OCI-LY7 (cell line): ENCODE results near the gene EML3.
A peak's percentile ranks its signal among the peaks of the same experiment; 100 is the strongest.

Experiments
- EZH2phosphoT487 ChIP-seq: fragments of 200-600 bp; sonication (generic); IDR thresholded peaks from 2 replicates; pipeline ENCODE4 v1.6.1; 2018; ENCODE audit warnings: low read depth, borderline replicate concordance, mild to moderate bottlenecking, mixed run types, antibody characterized with exemption, low read length, moderate library complexity, mixed read lengths
- TF ChIP-seq, protein P1 (sequence below): fragments of 200-600 bp; sonication (generic); conservative IDR thresholded peaks from 2 replicates; pipeline ENCODE4 v1.5.1; 2014; ENCODE audit warnings: mild to moderate bottlenecking, antibody characterized with exemption, low read length, moderate library complexity, mixed read lengths

DNA sequence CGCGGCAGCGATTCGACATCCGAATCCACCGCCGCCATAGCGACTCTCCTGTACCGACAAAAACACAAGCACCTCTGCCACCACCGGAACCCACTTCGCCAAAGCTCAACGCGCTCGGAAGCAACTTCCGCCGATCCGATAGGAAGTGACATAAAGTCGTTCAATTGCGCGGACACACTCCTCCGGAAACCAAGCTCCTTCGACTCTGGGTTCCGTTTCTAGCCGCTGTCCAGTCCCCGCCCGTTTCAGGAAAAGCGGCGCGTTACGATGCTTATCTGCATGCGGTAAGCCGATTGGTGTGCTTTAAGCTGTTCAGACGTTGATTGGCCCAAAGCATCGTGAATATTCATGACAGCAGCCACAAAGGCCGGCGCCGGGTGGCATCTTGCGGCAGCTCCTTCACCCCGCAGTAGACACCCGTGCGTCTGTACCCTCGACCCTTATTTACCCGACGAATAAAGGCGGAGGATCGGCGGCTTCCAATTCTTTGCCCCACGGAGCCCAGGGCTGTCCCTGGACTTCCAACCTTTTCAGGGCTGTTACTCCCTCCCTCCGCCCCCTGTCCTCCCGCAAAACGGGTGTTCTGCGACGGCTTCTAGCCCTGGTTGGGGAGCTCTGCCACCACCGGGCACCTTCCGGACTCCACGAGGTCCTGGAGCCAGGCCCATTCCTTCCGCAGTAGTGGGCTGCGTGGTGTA lies 21.0 kb downstream of the EML3 start, which contains the start of gene TUT1:
- TF ChIP-seq, protein P1, sequence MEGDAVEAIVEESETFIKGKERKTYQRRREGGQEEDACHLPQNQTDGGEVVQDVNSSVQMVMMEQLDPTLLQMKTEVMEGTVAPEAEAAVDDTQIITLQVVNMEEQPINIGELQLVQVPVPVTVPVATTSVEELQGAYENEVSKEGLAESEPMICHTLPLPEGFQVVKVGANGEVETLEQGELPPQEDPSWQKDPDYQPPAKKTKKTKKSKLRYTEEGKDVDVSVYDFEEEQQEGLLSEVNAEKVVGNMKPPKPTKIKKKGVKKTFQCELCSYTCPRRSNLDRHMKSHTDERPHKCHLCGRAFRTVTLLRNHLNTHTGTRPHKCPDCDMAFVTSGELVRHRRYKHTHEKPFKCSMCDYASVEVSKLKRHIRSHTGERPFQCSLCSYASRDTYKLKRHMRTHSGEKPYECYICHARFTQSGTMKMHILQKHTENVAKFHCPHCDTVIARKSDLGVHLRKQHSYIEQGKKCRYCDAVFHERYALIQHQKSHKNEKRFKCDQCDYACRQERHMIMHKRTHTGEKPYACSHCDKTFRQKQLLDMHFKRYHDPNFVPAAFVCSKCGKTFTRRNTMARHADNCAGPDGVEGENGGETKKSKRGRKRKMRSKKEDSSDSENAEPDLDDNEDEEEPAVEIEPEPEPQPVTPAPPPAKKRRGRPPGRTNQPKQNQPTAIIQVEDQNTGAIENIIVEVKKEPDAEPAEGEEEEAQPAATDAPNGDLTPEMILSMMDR = 0 out of 2 replicates have a peak, but pooled peaks have one; percentile 7
- no peak for TF ChIP-seq EZH2phosphoT487
